Stomach (tissue), 9 donors: Measurements from ENCODE around the gene CYBA. TPM values are rescaled to one million over a fixed set of nuclear protein-coding genes. Genes with fewer than 3 reads are reported as not detected.

Source experiments
- DNase-seq, 2 donors: peaks; one replicate each; pipeline versions ENCODE4 v3.0.0 to v3.0.0-alpha.2; 2013 to 2019
- H3K27ac ChIP-seq, 5 donors: fragments of 200-600 bp in 4 of 5; sonication (generic) in 4 of 5; one replicate each; pipeline ENCODE4 v1.5.1; 2013 to 2019; ENCODE audit warnings: mild to moderate bottlenecking in 1 of 5, moderate library complexity in 1 of 5
- H3K27me3 ChIP-seq, 3 donors: fragments of 200-600 bp; sonication (generic); one replicate each; pipeline ENCODE4 v1.5.1; 2017 to 2019; ENCODE audit warnings: mixed run types in 1 of 3
- H3K36me3 ChIP-seq, 4 donors: fragments of 200-600 bp; sonication (generic); 1 replicate in 3 of 4; 2 replicates in 1 of 4; pipeline ENCODE4 v1.5.1; 2016 to 2019
- H3K4me1 ChIP-seq, 4 donors: fragments of 200-600 bp; sonication (generic); one replicate each; pipeline ENCODE4 v1.5.1; 2016 to 2019
- H3K4me3 ChIP-seq, 4 donors: fragments of 200-600 bp; sonication (generic) in 3 of 4; one replicate each; pipeline ENCODE4 v1.5.1; 2016 to 2019; ENCODE audit warnings: mild to moderate bottlenecking in 1 of 4
- H3K9me3 ChIP-seq, 4 donors: fragments of 200-600 bp; sonication (generic); one replicate each; pipeline ENCODE4 v1.5.1; 2016 to 2019
- CTCF ChIP-seq, 7 experiments: fragments of 450-650 bp in 4 of 7; fragments of 200-600 bp in 3 of 7; sonication (generic) in 3 of 7; IDR thresholded peaks; one replicate each; pipeline ENCODE4 v1.5.1; 2016 to 2019; ENCODE audit warnings: antibody characterized with exemption in 7 of 7, control low read depth in 2 of 7, mild to moderate bottlenecking in 1 of 7
- EP300 ChIP-seq: sonication (generic); formaldehyde crosslinking; IDR thresholded peaks from one replicate; pipeline ENCODE4 v1.6.1; 2017; ENCODE audit warnings: antibody characterized with exemption
- POLR2A ChIP-seq, 4 donors: fragments of 450-650 bp; IDR thresholded peaks; one replicate each; pipeline ENCODE4 v1.6.1; 2016; ENCODE audit warnings: antibody characterized with exemption in 4 of 4, control low read depth in 2 of 4, mild to moderate bottlenecking in 1 of 4, moderate library complexity in 1 of 4
- POLR2AphosphoS5 ChIP-seq, 3 donors: sonication (generic); formaldehyde crosslinking; IDR thresholded peaks; one replicate each; pipeline ENCODE4 v1.6.1; 2016; ENCODE audit warnings: antibody characterized with exemption in 3 of 3
- WGBS, 5 donors: extraction: QIAGEN DNeasy Blood & Tissue Kit in 3 of 5; methylation state at CpG; one replicate each; pipeline versions ENCODE4 v1.1.5 to v1.1.7; 2013 to 2018; 5-methylcytosine and 5-hydroxymethylcytosine counted together
- intact Hi-C: fragments of 100-400 bp; cut with DNase I; formaldehyde crosslinking; loops from one replicate; pipeline ENCODE4 v1.15.1; 2023; ENCODE audit warnings: low total_unique reads
- polyA plus RNA-seq, 3 donors: library from polyadenylated mRNA; stranded (reverse); fragments of 200-250 nt; gene quantifications; one replicate each; pipeline ENCODE4 v1.2.3, GENCODE V29; 2013
- total RNA-seq, 5 donors: library from RNA; depleted of rRNA; stranded (reverse); fragments of >200 nt; gene quantifications; one replicate each; pipeline versions ENCODE4 v1.1.0 to v1.2.3, GENCODE V29; 2014 to 2016
- donor health status: healthy with polysubstance abuse.
- donor health status: Bipolar disorder and iron deficiency.
- donor health status: healthy.

The CYBA gene
- total and polyA plus RNA-seq, 8 donors, result 21.0 to 480 (median 162) TPM

- Histone ChIP-seq H3K4me3 (no peak overlapping the region), H3K27me3 (peaks cover 13 to 81% (median 41%) of the 10 kb centered on the region in 3 donors), H3K36me3 (peaks cover 7 to 16% (median 13%) of the 10 kb centered on the region in 4 donors), H3K27ac (no peak overlapping the region), H3K9me3 (no peaks in the 10 kb centered on the region), H3K4me1 (peaks cover 27 to 54% (median 42%) of the 10 kb centered on the region in 4 donors)
- intact Hi-C loops, result no loop called here
- no peak for DNase-seq
- TF ChIP-seq POLR2A (IDR thresholded peaks at IDR 0.05), result no peak
- TF ChIP-seq POLR2AphosphoS5 (IDR thresholded peaks at IDR 0.05), result no peak
- TF ChIP-seq EP300, result no peak
- TF ChIP-seq CTCF (IDR thresholded peaks at IDR 0.05), result no peak
- WGBS, 5 donors, result 78 to 81% (median 79%) methylated on average over 15 to 23 of the region's 23 CpGs
Observed at GRCh38 chr16:88636488-88637265, 14.2 kb downstream of the CYBA start.

DNA sequence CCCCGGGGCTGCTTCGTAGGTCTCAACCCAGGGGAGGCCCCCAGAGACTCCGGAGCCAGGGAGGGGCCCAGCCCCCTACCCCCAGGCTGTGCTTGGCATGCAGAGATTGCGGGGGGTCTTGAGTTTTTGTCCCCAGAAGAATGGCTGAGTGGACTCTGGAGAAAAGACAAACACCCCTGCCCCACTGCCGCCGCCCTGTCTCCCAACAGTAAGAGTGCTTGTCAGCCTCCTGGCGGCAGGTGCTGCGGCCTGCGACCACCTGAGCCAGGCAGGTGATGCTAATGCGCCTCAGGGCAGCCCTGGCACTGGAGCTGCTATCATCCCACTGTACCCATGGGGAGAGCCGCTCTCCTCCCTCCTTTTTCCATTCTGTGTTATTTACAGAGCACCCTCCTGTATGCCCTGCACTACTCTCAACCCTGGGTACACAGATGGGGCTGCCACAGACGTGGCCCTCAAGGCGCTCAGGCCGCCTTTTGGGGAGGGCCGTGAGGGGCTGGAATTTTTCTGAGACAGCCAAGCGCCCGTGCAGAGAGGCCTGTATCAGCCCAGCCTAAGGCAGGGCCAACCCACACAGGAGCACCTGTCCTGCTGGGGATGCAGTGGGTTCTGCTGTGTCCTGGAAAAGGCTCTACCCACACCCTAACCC is 15.1 kb downstream of the CYBA start:
- Histone ChIP-seq H3K27me3 (peaks cover 13 to 75% (median 41%) of the 10 kb centered on the region in 3 donors), H3K9me3 (no peaks in the 10 kb centered on the region), H3K4me1 (peaks cover 27 to 54% (median 42%) of the 10 kb centered on the region in 4 donors), H3K4me3 (no peak overlapping the region), H3K36me3 (peaks cover 15 to 24% (median 22%) of the 10 kb centered on the region in 4 donors), H3K27ac (no peak overlapping the region)
- intact Hi-C loops, result no loop called here
- no peak for TF ChIP-seq POLR2AphosphoS5 (IDR thresholded peaks at IDR 0.05)
- TF ChIP-seq POLR2A (IDR thresholded peaks at IDR 0.05), result no peak
- no peak for TF ChIP-seq EP300
- no peak for TF ChIP-seq CTCF (IDR thresholded peaks at IDR 0.05)
- no peak for DNase-seq
- WGBS, 5 donors, result 89 to 92% (median 91%) methylated on average over 15 to 17 of the region's 17 CpGs

DNA sequence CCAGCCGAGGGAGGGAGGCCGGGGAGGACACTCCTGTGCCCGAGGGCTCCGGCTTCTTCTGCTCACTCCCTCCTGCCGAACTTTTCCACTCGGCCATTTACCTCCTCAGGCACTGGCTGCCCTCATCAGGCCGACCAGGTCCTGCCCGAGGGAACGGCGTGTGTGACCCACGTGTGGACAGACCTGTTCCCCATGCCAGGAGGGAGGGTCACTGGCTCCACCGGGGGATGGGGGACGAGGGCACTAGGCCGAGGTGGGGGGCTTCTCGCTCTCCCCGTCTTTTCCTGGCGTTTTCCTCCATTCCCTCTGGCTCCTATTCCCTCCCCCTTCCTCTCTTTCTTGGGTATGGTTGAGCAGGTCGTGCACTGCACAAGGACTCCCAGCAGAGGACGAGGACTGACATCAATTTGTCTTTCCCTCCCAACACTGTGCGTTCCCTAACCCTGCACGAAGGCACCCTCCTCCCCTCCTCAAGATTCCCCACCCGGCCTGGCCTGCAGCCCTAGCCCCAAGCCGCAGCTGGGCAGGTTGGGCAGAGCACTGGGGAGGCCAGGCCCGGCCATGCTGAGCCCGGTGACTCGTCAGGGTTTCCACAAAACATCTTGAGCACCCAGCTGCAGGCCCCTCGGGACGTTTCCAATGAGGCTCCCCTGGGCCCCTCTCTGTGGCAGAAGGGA is 15.7 kb downstream of the CYBA start:
- no peaks in the 10 kb centered on the region for H3K9me3 ChIP-seq
- peaks cover 27 to 54% (median 42%) of the 10 kb centered on the region in 4 donors for H3K4me1 ChIP-seq
- H3K36me3 ChIP-seq, result peaks cover 21 to 31% (median 28%) of the 10 kb centered on the region in 4 donors
- TF ChIP-seq POLR2AphosphoS5 (IDR thresholded peaks at IDR 0.05), result peak in 1 of 3 donors; percentile 0
- TF ChIP-seq CTCF (IDR thresholded peaks at IDR 0.05), result no peak
- H3K27ac ChIP-seq, result peak overlapping the region in 4 of 5 donors; percentile 60 to 73 (median 64)
- no peak for DNase-seq
- peak overlapping the region; percentile 35 to 62 (median 41) for H3K4me3 ChIP-seq
- intact Hi-C loops, result no loop called here
- 34 to 57% (median 44%) methylated on average over 19 to 28 of the region's 28 CpGs for WGBS, 5 donors
- peaks cover 13 to 68% (median 37%) of the 10 kb centered on the region in 3 donors for H3K27me3 ChIP-seq
